Sigmoid colon (tissue), 4 donors: ENCODE data around the gene SYCP1.

Source experiments
- CTCF ChIP-seq, 4 experiments: fragments of 450-650 bp in 3 of 4; fragments of 200-600 bp in 1 of 4; IDR thresholded peaks; one replicate each; pipeline ENCODE4 v1.5.1; 2016 to 2019; ENCODE audit warnings: antibody characterized with exemption in 4 of 4, mild to moderate bottlenecking in 3 of 4, moderate library complexity in 2 of 4
- EP300 ChIP-seq, 4 donors: sonication (generic); formaldehyde crosslinking; IDR thresholded peaks; one replicate each; pipeline ENCODE4 v1.6.1; 2017; ENCODE audit warnings: antibody characterized with exemption in 4 of 4
- POLR2A ChIP-seq, 2 donors: fragments of 450-650 bp; IDR thresholded peaks; one replicate each; pipeline ENCODE4 v1.6.1; 2016; ENCODE audit warnings: antibody characterized with exemption in 2 of 2, mild to moderate bottlenecking in 2 of 2, moderate library complexity in 2 of 2
- POLR2AphosphoS5 ChIP-seq, 4 donors: sonication (generic); formaldehyde crosslinking; IDR thresholded peaks; one replicate each; pipeline ENCODE4 v1.6.1; 2017; ENCODE audit warnings: antibody characterized with exemption in 4 of 4

- TF ChIP-seq CTCF (IDR thresholded peaks at IDR 0.05), result no peak
- TF ChIP-seq EP300 (IDR thresholded peaks at IDR 0.05), result no peak
- TF ChIP-seq POLR2A (IDR thresholded peaks at IDR 0.05), result no peak
- no peak for TF ChIP-seq POLR2AphosphoS5 (IDR thresholded peaks at IDR 0.05)
Measured at GRCh38 chr1:114959423-114959822, 104.8 kb downstream of the SYCP1 start.
